NCI-H1092 (cell line): ENCODE results near the gene GEMIN7.

ENCODE experiments used
- DNase-seq: peaks from one replicate; lab custom pipeline; 2025; lab: John Stamatoyannopoulos, UW

Gene GEMIN7

DNA sequence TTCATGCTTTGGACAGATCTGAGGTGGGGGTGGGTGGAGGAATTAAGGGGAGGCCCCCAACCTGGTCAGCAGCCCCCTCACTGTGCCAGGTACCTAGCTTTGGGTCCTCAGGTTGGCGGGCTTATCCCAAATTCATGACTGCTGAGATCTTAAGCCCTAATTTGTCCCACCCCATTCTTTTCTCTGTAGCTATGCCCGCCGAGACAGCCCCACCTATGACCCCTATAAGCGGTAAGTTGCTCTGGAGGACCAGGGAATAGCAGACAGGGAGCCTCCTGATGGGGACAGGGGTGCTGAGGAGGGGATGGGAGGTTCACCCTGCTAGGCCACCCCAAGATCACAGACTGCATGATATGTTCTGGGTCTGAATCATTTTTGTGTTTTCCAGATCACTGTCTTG lies 17.1 kb upstream of the GEMIN7 start:
- no peak for DNase-seq

GRCh38 chr19:45063851-45064801 lies 14.9 kb upstream of the GEMIN7 start:
- DNase-seq: no peak

GRCh38 chr19:45066921-45067661 lies 12.0 kb upstream of the GEMIN7 start:
- DNase-seq: no peak

DNA sequence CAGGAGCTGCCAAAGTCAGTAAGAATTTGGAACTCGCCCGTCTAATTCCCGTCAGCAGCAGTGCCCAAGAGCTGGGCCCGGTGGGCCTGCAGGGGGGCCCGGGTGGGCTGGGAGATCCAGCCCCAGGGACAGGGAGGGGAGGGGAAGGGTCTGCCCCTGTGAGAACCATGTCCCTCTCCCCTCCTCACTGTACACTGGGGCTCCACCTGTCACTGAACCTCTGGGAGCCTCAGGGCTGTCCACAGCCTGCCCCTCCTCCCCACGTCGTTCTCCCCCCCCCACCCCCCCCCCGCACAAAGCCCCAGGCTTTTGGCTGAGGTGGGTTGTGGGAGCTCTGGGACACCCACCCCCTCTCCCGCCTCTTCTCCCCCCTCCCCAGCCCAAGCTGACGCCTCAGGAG lies 11.0 kb upstream of the GEMIN7 start:
- DNase-seq: no peak

DNA sequence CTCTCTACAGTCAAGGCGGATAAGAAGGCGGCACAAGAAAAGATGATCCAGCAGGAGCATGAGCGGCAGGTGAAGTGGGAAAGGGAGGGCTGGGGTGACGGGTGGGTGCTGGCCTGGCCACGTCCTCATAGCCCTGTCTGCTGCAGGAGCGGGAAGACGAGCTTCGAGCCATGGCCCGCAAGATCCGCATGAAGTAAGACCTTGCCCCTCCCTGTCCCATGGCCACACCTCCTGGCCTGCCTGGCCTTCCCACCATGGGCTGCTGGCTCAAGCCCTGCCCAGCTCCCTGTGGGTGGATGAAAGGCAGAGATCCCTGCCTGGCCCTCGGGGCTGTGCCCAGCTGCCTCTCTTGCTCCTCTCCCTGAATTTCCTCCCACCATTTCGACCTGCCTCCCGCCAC lies 10.0 kb upstream of the GEMIN7 start:
- no peak for DNase-seq

DNA sequence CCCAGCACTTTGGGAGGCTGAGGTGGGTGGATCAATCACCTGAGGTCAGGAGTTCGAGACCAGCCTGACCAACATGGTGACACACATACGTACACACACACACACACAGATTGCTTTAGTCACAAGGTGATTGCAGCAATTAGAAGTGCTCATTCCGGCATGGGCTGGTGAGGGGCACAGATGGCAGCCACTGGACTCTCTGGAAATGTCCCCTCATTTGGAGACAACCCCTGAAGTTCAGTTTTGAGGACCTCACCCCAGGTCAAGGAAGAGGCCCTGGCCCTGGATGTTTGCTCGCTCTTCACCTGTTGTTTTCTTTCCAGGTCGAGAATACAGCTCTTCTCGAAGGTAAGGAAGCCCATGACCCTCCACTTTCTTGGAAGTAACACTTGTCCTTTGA lies 8.8 kb upstream of the GEMIN7 start:
- DNase-seq: no peak

DNA sequence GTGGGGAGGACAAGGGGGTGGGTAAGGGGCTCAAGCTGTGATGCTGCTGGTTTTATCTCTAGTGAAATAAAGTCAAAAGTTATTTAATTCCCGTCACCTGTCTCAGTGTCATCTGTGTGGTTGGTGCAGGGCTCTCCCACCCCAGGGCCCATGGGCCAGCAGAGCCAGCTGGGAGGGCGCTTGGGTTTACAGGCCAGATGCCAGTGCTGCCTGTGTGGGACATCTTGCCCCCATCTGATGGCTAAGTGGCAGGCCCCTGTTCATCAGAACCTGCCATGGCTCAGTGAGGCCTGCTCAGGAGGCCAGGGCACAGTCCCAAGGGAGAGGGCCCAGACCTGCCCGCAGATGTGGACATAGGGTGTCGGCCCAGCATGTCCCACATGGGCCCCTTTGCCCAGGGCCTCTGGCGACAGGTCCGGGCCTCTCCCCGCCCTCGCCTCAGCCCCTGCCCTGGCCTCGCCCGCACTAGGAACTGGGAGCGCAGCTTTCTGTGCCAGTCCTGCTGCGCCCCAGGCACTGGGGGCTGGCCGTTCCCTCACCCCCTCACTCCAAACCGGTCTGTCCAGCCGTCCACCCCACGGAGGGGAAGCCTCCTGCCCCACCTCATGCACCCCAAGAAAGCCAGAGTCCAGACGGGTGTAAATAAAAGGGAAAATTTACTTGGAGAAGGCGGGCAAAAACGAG lies 8.1 kb upstream of the GEMIN7 start:
- DNase-seq: no peak

DNA sequence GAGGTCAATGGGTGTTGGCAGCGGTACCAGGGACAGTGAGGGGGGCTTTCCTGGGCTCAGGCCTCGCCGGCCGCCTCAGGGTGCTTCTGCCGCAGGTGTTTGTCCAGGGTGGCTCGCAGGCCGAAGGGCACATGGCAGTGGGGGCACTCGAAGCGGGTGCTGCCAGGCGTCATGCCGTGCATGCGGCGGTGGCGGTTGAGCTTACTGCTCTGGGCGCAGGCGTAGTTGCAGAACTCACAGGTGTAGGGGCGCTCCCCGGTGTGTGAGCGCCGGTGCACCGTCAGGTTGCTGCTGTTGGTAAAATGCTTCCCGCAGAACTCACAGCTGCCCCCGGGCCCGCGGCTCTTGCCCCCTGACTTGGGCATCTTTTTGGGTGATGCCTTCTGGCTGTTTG lies 7.5 kb upstream of the GEMIN7 start:
- no peak for DNase-seq

GRCh38 chr19:45071969-45072790 lies 6.9 kb upstream of the GEMIN7 start:
- no peak for DNase-seq

DNA sequence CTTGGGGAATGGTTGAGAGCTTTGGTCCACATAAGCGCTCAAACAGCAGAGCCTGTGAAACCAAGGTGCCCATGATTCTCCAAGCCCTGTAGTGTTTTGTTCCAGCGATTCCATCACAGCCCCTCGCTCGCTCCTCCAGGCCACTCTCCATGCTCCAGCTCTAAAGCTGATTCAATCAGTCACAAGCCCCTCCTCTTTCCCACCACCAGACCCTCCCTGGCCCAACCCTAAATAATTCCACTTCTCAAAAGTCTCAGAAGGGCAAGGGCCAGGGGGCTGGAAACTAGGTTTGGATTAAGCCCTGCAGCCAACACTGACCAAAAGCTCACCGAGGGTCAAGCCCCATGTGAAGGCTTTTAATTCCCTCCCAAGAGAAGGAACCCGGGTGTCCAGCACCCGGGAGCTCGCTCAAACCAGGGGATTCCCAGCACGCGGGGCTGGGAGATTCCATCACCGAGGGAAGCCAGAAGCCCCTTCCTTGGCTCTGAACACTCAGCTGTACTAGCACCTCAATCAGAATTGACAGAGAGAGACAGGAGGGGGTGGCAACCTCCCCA lies 4.2 kb upstream of the GEMIN7 start:
- no peak for DNase-seq

- DNase-seq: no peak
Measured at GRCh38 chr19:45075301-45076028, 3.6 kb upstream of the GEMIN7 start.

DNA sequence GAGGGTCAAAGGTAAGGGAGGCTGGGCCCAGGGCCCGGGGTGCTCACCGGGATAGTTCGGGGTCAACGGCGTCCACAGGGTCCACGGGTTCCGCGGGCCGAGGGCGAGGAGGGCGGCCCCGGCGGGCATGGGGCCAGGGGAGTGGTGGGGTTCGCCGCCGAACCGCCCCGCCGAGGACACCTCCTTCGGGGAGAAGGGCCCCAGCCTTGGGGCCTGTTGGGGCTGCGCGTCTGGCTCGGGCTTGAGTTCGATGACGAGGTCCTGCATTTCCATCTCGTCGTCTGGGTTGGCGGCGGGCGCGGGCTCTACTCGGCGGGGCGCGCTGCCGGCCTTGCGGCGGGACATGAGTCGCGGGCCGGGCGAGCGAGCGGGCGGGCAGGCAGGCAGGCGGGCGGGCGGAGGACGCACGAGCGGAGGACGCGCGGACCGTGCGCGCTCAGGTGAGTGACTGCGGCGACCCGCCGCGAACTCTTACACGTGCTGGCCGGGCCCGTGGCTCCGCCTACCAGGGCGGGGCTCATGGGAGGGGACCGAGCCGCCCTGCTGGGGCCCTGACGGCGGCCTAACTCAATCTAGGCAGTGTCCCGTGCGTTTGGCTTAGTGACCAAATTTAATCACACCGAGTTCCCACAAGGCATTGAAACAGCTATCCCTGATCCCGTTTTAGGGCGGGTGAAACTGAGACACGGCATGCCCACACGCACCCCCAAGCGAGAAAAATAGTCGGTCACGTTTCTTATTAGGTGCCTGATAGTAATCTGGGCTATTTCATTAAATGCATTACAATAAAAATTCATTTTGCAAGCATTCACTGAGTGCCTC lies 2.8 kb upstream of the GEMIN7 start, which contains the start of gene ZNF296:
TSS of gene ZNF296 (minus strand) at position 450 of the 822 bp plus-strand sequence. CDS start at position 345, 105 bp downstream.
- DNase-seq: no peak

DNA sequence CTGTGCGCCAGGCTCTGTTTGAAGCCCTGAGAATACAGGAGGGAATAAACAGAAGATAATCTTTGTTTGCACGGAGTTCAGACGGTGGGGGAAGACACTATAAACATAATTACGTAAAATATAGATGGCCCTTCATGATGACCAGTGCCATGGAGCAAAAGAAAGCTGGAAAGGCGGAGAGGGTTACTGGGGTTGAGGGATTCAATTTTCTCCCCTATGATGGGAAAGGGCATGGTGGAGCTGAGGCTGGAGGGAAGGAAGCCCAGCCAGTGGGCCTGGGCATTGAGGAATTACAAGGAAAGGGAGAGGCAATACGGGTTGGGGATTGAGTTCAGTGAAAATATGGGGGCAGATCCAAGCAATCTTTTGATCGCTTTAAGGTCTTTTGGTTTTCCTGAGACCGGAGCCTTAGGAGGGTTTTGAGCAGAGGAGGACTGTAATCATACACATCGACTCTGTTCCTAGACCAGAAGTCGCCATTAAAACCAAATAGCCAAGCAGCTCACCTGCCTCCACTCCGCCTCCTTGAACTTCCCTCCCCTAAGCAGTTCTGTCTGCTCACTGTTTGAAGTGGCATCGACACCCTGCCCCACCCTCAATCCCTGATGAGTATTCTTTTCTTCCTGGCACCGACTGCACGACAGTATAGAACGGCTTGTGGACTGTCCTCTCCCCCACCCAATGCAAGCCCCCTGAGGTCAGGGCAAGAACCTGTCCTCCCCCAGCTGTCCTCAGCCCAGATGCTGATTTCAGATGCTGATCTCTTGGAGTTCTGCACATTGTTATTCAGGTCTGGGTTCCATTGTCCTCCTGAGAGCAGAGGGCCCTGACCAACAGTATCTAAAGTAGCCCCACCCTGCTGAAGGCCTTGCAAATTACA lies 2.0 kb upstream of the GEMIN7 start:
- DNase-seq: no peak

GRCh38 chr19:45078390-45079062 lies 534 bp upstream of the GEMIN7 start:
- DNase-seq: no peak

DNA sequence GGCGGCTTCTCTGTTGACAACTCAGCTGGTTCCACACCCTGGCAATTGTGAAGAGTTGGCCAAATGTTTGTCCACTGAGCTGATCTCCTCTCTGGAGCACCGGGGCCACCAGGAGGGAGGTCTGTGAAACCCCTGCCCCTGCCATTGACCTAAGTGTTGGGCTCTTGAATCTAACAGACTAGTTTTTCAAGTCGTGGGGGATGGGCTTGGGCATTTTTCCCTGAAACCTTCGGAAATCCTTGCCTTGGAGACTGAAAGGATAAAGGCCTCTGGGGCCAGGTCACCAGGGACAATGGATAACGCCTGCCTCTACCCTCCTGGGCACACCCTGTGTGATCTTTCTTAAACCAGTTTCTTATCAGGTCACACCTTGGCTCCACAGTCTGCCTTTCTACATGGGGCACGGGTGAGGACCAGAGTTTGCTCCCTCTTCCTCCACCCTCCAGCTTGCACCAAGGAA lies 881 bp downstream of the GEMIN7 start:
- DNase-seq: no peak

- DNase-seq: no peak
Measured at GRCh38 chr19:45082170-45082569, 3.1 kb downstream of the GEMIN7 start.

DNA sequence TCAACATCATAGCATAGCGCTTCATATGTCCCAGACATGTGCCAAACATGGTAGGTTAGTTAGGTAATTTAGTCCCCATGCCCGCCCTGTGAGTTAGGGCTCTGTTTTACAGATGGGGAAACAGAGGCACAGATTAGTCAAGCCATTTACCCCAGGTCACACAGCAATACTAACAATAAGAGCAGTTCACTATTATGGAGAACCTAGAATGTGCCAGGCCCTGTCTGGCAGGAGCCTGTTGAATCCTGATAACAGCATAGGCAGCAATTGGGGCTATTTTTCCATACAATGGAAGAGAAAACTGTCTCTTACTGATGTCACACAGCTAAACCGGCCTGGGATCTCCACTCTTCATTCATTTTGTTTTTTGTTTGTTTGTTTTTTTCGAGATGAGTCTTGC lies 7.4 kb downstream of the GEMIN7 start:
- DNase-seq: no peak

GRCh38 chr19:45087531-45087930 lies 8.5 kb downstream of the GEMIN7 start:
- no peak for DNase-seq
